UCSD-AML1 (cell line): ENCODE measurements around the gene KCNN3.

ENCODE experiments used
- DNase-seq: peaks from one replicate; lab custom pipeline; 2025; ENCODE audit not compliant: unreplicated experiment; lab: John Stamatoyannopoulos, UW

The KCNN3 gene

GRCh38 chr1:154842635-154843034, 27.4 kb downstream of the KCNN3 start:
- DNase-seq: no peak

- no peak for DNase-seq
Measured at GRCh38 chr1:154841384-154841783, 28.7 kb downstream of the KCNN3 start.

- no peak for DNase-seq
Measured at GRCh38 chr1:154840269-154841176, 29.6 kb downstream of the KCNN3 start.

- no peak for DNase-seq
Measured at GRCh38 chr1:154839691-154840090, 30.4 kb downstream of the KCNN3 start.

- DNase-seq: no peak
Measured at GRCh38 chr1:154838988-154839387, 31.1 kb downstream of the KCNN3 start.

- DNase-seq: no peak
Measured at GRCh38 chr1:154838461-154838860, 31.6 kb downstream of the KCNN3 start.

GRCh38 chr1:154837672-154838171, 32.4 kb downstream of the KCNN3 start:
- DNase-seq: no peak

GRCh38 chr1:154837034-154837671, 32.9 kb downstream of the KCNN3 start:
- no peak for DNase-seq

GRCh38 chr1:154835531-154836324, 34.4 kb downstream of the KCNN3 start:
- DNase-seq: no peak

- no peak for DNase-seq
Measured at GRCh38 chr1:154833841-154834240, 36.2 kb downstream of the KCNN3 start.

GRCh38 chr1:154833209-154833608, 36.9 kb downstream of the KCNN3 start:
- DNase-seq: no peak

- DNase-seq: no peak
Measured at GRCh38 chr1:154832384-154832783, 37.7 kb downstream of the KCNN3 start.

- no peak for DNase-seq
Measured at GRCh38 chr1:154831462-154831861, 38.6 kb downstream of the KCNN3 start.

GRCh38 chr1:154829062-154829461, 41.0 kb downstream of the KCNN3 start:
- DNase-seq: no peak

- no peak for DNase-seq
Measured at GRCh38 chr1:154824179-154825000, 45.7 kb downstream of the KCNN3 start.

GRCh38 chr1:154822717-154823116, 47.4 kb downstream of the KCNN3 start:
- no peak for DNase-seq

GRCh38 chr1:154822233-154822632, 47.8 kb downstream of the KCNN3 start:
- DNase-seq: no peak

GRCh38 chr1:154821083-154821482, 49.0 kb downstream of the KCNN3 start:
- DNase-seq: no peak

GRCh38 chr1:154820646-154821045, 49.4 kb downstream of the KCNN3 start:
- no peak for DNase-seq
